GM18505 (cell line): Measurements from ENCODE around the gene ZNF614.
"Not testable (repeated sequence)": the region's sequence is repeated elsewhere in the genome, so short reads cannot be mapped to it uniquely, and the experiment has no call there.

Experiments
- ATAC-seq: cut with Tn5 transposase; IDR thresholded peaks from one replicate; pipeline ENCODE4 v1.9.1; 2021; ENCODE audit not compliant: unreplicated experiment
- POLR2A ChIP-seq: IDR thresholded peaks from 4 replicates; pipeline ENCODE4 v1.6.1; 2011; ENCODE audit warnings: borderline replicate concordance; ENCODE audit not compliant: insufficient read depth, insufficient read length; ENCODE audit errors: extremely low read depth

Gene ZNF614

DNA sequence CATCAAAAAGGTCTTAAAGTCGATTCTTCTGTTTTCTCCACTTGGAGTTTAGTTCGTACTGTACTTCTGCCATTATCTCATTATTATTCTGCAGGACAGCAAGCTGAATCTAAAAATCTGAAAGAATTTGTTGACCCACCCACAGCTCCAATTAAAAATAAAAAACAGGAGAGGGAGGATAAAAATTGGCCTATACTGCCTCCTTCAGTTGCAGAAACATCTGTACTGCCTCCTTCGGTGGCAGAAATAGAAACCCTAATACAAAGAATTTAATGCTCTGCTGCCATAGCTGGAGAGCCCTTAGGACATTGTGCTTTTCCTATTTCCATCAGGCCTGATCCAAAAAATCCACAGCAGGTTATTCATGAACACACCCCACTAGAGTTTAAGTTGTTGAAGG is 51.3 kb downstream of the ZNF614 start:
- ATAC-seq: no peak
- TF ChIP-seq POLR2A: no peak

- ATAC-seq: not testable (repeated sequence)
Observed at GRCh38 chr19:51975787-51976186, 52.4 kb downstream of the ZNF614 start.

DNA sequence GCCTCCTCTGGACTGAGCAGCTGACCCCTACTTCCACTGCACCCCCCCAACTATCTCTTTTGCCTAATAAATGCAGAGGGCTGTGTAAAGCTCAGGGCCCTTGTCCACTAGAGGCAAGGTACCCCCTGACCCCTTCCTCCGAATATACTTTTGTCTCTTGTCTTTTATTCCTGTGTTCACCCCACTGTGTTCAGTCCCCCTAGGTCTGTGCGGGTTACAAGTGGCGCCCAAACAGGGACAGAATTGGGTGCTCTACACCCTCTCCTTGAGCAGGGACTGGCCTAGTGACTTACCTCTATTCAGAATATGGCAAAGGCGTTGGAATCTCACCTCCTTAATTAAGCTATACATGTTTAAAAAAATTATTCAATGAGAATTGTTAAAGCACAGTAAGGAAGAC is 56.6 kb downstream of the ZNF614 start:
- ATAC-seq: no peak
- no peak for TF ChIP-seq POLR2A

- TF ChIP-seq POLR2A: no peak
- ATAC-seq: no peak
Observed at GRCh38 chr19:51970718-51971117, 57.5 kb downstream of the ZNF614 start.

- ATAC-seq: no peak
- TF ChIP-seq POLR2A: no peak
Observed at GRCh38 chr19:51965583-51965982, 62.6 kb downstream of the ZNF614 start.
